Loucy (cell line): ENCODE measurements around the gene PGAP6.

Source experiments
- H2AFZ ChIP-seq: fragments of 200-600 bp; sonication (generic); 2 replicates; pipeline ENCODE4 v1.6.0; 2016; ENCODE audit warnings: antibody characterized with exemption, mild to moderate bottlenecking, low read length, moderate library complexity
- H3F3A ChIP-seq: fragments of 200-600 bp; 2 replicates; pipeline ENCODE4 v1.6.0; 2016; ENCODE audit warnings: antibody characterized with exemption, low read depth, mild to moderate bottlenecking
- H3K27me3 ChIP-seq: fragments of 200-600 bp; sonication (generic); 2 replicates; pipeline ENCODE4 v1.6.1; 2014; ENCODE audit warnings: low read length, mild to moderate bottlenecking; ENCODE audit not compliant: insufficient read depth, poor library complexity, severe bottlenecking
- H3K36me3 ChIP-seq: fragments of 200-600 bp; sonication (generic); 2 replicates; pipeline ENCODE4 v1.6.1; 2016; ENCODE audit warnings: low read length; ENCODE audit not compliant: insufficient read depth
- H3K4me1 ChIP-seq: fragments of 200-600 bp; sonication (generic); 2 replicates; pipeline ENCODE4 v1.5.1; 2014; ENCODE audit warnings: low read length, mild to moderate bottlenecking; ENCODE audit not compliant: insufficient read depth, poor library complexity, severe bottlenecking
- H3K4me2 ChIP-seq: fragments of 200-600 bp; sonication (generic); 2 replicates; pipeline ENCODE4 v1.6.0; 2014; ENCODE audit warnings: antibody characterized with exemption, low read length, low read depth, mild to moderate bottlenecking; ENCODE audit not compliant: poor library complexity, severe bottlenecking
- H3K4me3 ChIP-seq: fragments of 200-600 bp; sonication (generic); 2 replicates; pipeline ENCODE4 v1.5.1; 2014; ENCODE audit warnings: low read length, mild to moderate bottlenecking, mixed read lengths; ENCODE audit not compliant: poor library complexity, severe bottlenecking
- H3K79me2 ChIP-seq: fragments of 200-600 bp; sonication (generic); 2 replicates; pipeline ENCODE4 v1.6.1; 2014; ENCODE audit warnings: low read length; ENCODE audit not compliant: insufficient read depth
- H3K9ac ChIP-seq: fragments of 200-600 bp; sonication (generic); 2 replicates; pipeline ENCODE4 v1.6.0; 2014; ENCODE audit warnings: mild to moderate bottlenecking, low read depth, low read length, moderate library complexity; ENCODE audit not compliant: poor library complexity, severe bottlenecking
- H3K9me2 ChIP-seq: fragments of 200-600 bp; sonication (generic); replicated peaks from 2 replicates; pipeline ENCODE4 v1.6.1; 2016; ENCODE audit warnings: low read depth, low read length, mixed read lengths
- H3K9me3 ChIP-seq: fragments of 200-600 bp; sonication (generic); 2 replicates; pipeline ENCODE4 v1.6.1; 2014; ENCODE audit warnings: mild to moderate bottlenecking, antibody characterized with exemption, low read length, low read depth; ENCODE audit not compliant: insufficient read depth
- H4K20me1 ChIP-seq: fragments of 200-600 bp; sonication (generic); 2 replicates; pipeline ENCODE4 v1.6.0; 2014; ENCODE audit warnings: antibody characterized with exemption, low read length, mild to moderate bottlenecking; ENCODE audit not compliant: insufficient read depth, poor library complexity, severe bottlenecking
- EZH2phosphoT487 ChIP-seq: fragments of 200-600 bp; IDR thresholded peaks from 2 replicates; pipeline ENCODE4 v1.6.1; 2018; ENCODE audit warnings: antibody characterized with exemption, mild to moderate bottlenecking, moderate library complexity, borderline replicate concordance
- TF ChIP-seq, protein P1 (sequence below): fragments of 200-600 bp; sonication (generic); conservative IDR thresholded peaks from 2 replicates; pipeline ENCODE4 v1.5.1; 2014; ENCODE audit warnings: mild to moderate bottlenecking, antibody characterized with exemption, low read length

PGAP6 gene

DNA sequence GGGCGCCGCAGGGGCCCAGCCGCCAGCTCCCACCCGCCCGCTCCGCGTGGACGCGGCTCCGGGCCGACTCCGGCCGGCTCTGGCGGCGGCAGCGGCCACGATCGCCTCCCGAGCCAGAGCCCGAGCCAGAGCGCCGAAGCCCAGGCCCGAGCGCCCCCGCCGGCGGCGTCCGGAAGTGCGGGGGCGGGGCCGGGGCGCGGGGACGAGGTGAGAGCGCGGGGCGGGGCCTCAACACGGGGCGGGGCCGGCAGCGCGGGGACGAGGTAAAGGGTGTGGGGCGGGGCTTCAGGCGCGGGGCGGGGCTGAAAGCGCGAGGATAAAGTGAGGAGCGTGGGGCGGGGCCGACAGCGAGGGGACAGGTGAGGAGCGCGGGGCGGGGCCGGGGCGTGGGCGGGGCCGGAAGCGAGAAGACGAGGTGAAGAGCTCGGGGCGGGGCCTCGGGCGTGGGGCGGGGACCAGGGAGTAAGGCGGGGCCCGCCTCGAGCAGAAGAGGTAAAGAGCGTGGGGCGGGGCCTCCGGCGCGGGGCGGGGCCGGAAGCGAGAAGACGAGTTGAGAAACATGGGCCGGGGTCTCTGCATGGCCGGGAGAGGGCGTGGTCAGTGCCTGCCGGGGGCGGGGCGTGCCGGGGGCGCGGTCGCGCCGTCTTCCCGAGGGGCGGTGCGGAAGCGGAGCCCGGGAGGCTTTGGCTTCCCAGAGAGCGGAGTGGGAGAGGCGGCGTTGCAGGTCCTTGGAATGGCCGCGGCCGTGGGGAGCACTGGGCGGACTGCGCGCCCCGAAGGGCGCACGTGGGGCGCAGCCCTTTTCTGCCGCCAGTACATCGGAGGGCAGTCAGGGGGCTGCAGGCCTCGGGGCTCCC lies 29.0 kb downstream of the PGAP6 start, which contains the start of gene AXIN1:
TSS of gene AXIN1 (minus strand) at position 177 of the 857 bp plus-strand sequence. CDS start 5,698 bp downstream, outside the sequence.
- no peaks in the 10 kb centered on the region for H3K9me3 ChIP-seq
- H3K4me1 ChIP-seq: peaks cover 37% of the 10 kb centered on the region
- H3K9ac ChIP-seq: peak within 1 kb of the TSS; percentile 77
- H3K9me2 ChIP-seq: no peaks in the 10 kb centered on the region
- peak within 1 kb of the TSS; percentile 77 for H3K4me3 ChIP-seq
- peak within 1 kb of the TSS; percentile 57 for H3K4me2 ChIP-seq
- no peaks in the 10 kb centered on the region for H3K27me3 ChIP-seq
- no peak within 1 kb of the TSS for H2AFZ ChIP-seq
- H4K20me1 ChIP-seq: peaks cover 4% of the 10 kb centered on the region
- H3K36me3 ChIP-seq: no peaks in the 10 kb centered on the region
- no peak for TF ChIP-seq EZH2phosphoT487
- TF ChIP-seq, protein P1, sequence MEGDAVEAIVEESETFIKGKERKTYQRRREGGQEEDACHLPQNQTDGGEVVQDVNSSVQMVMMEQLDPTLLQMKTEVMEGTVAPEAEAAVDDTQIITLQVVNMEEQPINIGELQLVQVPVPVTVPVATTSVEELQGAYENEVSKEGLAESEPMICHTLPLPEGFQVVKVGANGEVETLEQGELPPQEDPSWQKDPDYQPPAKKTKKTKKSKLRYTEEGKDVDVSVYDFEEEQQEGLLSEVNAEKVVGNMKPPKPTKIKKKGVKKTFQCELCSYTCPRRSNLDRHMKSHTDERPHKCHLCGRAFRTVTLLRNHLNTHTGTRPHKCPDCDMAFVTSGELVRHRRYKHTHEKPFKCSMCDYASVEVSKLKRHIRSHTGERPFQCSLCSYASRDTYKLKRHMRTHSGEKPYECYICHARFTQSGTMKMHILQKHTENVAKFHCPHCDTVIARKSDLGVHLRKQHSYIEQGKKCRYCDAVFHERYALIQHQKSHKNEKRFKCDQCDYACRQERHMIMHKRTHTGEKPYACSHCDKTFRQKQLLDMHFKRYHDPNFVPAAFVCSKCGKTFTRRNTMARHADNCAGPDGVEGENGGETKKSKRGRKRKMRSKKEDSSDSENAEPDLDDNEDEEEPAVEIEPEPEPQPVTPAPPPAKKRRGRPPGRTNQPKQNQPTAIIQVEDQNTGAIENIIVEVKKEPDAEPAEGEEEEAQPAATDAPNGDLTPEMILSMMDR: no peak
- H3F3A ChIP-seq: no peaks in the 10 kb centered on the region
- H3K79me2 ChIP-seq: peaks cover 40% of the 10 kb centered on the region

DNA sequence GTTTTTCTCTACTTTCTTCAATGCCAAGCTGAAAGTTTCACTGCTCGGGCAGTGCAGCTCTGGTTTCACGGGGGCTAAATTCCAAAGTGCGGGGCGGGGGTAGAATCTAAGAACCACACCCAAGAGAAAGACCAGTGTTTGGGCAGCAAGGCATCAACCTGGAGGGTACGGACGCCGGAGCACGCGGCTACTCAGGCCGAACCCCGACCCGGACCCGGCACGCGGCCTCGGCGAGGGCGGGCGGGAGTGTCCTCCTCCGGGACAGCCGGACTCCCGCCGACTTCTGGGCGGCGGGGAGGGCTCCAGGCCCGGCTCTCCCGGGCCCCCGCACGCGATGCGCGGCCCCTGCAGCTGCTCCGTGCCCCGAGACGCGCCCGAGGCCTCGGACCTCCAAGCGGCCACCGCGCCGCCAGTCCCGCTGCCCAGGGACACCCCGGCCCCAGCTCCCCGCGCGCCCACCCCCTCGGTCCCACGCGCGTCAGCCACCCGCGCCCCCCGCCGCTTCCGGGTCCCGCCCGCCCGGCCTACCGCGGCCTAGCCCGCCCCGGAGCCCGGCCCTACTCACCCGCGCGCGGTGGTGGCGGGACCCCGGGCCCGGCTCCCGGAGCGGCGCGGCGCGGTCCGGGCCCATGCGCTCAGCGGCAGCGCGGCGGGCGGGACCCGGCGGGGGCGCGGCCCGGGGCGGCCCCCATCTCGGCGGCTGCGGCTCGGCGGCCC lies 29.8 kb downstream of the PGAP6 start:
- H3K4me3 ChIP-seq: peak overlapping the region; percentile 77
- no peaks in the 10 kb centered on the region for H3F3A ChIP-seq
- no peak overlapping the region for H2AFZ ChIP-seq
- peak overlapping the region; percentile 57 for H3K4me2 ChIP-seq
- no peaks in the 10 kb centered on the region for H3K9me2 ChIP-seq
- H3K79me2 ChIP-seq: peaks cover 48% of the 10 kb centered on the region
- H3K27me3 ChIP-seq: no peaks in the 10 kb centered on the region
- H3K4me1 ChIP-seq: peaks cover 44% of the 10 kb centered on the region
- H4K20me1 ChIP-seq: peaks cover 4% of the 10 kb centered on the region
- TF ChIP-seq, protein P1: no peak
- no peak for TF ChIP-seq EZH2phosphoT487
- H3K9ac ChIP-seq: peak overlapping the region; percentile 77
- no peaks in the 10 kb centered on the region for H3K9me3 ChIP-seq
- H3K36me3 ChIP-seq: no peaks in the 10 kb centered on the region

DNA sequence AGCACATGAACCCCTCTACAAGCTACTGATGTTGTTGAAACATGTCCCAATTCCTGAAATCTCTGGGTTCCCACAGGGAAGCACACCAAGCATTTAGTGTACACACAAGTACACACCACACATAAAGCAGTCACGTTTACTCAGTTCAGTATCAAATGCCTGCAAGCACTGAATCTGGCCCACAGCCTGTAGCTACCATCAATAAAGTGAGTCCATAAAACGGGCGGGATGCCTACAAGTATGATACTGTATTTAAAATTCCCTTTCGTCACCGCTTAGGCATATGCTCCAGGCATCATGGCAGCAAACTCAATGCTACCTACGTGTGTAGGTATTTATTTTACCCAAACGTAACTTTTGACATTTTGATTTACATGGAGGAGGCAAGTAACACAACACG lies 31.6 kb downstream of the PGAP6 start:
- Histone ChIP-seq H2AFZ (no peak overlapping the region), H3K4me1 (peaks cover 38% of the 10 kb centered on the region), H3K79me2 (peaks cover 60% of the 10 kb centered on the region), H3K36me3 (no peaks in the 10 kb centered on the region; the same call in 1 of the 2 replicates), H3K27me3 (no peaks in the 10 kb centered on the region), H3K4me3 (no peak overlapping the region), H4K20me1 (peaks cover 4% of the 10 kb centered on the region), H3K9me3 (no peaks in the 10 kb centered on the region), H3F3A (no peaks in the 10 kb centered on the region), H3K4me2 (peak overlapping the region; percentile 57), H3K9ac (peak overlapping the region; percentile 32), H3K9me2 (no peaks in the 10 kb centered on the region)
- TF ChIP-seq EZH2phosphoT487: no peak
- TF ChIP-seq, protein P1: no peak
